ENCODE measurements around the gene PDE11A.
"Not testable (repeated sequence)": the region's sequence is repeated elsewhere in the genome, so short reads cannot be mapped to it uniquely, and the experiment has no call there.

Gene PDE11A

DNA sequence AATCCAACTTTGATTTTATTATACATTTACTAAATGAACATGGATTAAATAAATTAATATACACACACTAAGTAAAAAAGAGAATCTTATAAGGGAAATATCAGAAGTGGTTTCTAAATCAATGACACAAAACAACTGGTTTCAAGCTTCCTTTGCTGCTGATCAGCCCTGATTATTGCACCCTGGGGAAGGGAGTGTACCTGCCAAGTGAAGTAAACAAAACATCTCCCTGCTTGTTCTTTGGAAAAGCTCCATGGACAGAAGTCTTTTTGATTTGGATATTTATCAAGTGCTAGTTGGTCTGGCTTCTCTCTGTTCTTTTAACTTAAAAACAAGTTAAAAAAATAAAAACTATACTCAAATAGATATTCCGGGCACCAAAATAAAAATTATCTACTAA, 190.1 kb downstream of the PDE11A start:
- DNase-seq (ENCODE audit: low read depth in 2 of 2) = no peak

GRCh38 chr2:177881921-177882320, 190.7 kb downstream of the PDE11A start:
- no peak for DNase-seq (ENCODE audit: low read depth in 2 of 2)

GRCh38 chr2:177881008-177881747, 191.4 kb downstream of the PDE11A start:
- no peak for DNase-seq (ENCODE audit: low read depth in 2 of 2)

DNA sequence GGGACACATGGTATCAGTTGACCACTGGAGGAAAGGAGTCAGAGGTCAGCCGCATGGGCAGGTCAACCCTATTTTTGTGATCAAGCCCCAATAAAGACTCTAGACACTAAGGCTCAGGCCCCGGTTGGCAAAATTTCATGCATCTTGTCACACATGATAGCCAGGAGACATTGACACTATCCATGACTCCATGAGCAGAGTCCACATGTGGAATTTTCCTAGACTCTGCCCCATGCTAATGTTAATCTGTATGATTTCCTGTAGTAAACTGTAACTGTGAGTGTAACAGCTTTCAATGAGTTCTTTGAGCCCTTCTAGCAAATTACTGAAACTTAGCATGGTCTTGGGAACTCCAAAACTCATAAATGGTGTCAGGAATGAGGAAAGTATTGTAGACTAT, 192.3 kb downstream of the PDE11A start:
- DNase-seq (ENCODE audit: low read depth in 2 of 2) = no peak

GRCh38 chr2:177876950-177877349, 195.6 kb downstream of the PDE11A start:
- no peak for DNase-seq (ENCODE audit: low read depth in 2 of 2)

- no peak for DNase-seq (ENCODE audit: low read depth in 2 of 2)
Measured at GRCh38 chr2:177874686-177875085, 197.9 kb downstream of the PDE11A start.

DNA sequence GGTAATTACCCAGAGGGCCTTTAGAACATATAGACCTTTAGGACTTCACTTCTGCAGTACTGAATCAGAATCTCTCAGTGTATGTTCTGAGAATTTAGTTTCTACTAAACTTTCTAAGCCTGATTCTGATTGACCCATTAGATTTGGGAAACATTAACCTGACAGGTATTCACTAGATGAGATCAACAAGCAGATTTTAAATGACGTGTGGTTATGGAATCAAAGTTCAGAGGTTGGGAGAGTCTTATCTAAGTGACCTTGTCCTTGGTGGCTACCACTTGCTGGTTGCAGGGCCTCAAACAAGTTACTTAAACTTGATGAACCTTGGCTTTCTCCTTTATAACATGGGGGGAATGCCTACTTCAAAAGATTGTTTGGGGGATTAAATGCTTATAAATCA, 198.7 kb downstream of the PDE11A start:
- no peak for DNase-seq (ENCODE audit: low read depth in 2 of 2)

- DNase-seq (ENCODE audit: low read depth in 2 of 2) = no peak
Measured at GRCh38 chr2:177872286-177872685, 200.3 kb downstream of the PDE11A start.

- no peak for DNase-seq (ENCODE audit: low read depth in 2 of 2)
Measured at GRCh38 chr2:177869912-177870311, 202.7 kb downstream of the PDE11A start.

GRCh38 chr2:177869209-177869608, 203.4 kb downstream of the PDE11A start:
- DNase-seq (ENCODE audit: low read depth in 2 of 2) = no peak

GRCh38 chr2:177868806-177869205, 203.8 kb downstream of the PDE11A start:
- DNase-seq (ENCODE audit: low read depth in 2 of 2) = no peak

- DNase-seq (ENCODE audit: low read depth in 2 of 2) = no peak
Measured at GRCh38 chr2:177857538-177857937, 215.0 kb downstream of the PDE11A start.

DNA sequence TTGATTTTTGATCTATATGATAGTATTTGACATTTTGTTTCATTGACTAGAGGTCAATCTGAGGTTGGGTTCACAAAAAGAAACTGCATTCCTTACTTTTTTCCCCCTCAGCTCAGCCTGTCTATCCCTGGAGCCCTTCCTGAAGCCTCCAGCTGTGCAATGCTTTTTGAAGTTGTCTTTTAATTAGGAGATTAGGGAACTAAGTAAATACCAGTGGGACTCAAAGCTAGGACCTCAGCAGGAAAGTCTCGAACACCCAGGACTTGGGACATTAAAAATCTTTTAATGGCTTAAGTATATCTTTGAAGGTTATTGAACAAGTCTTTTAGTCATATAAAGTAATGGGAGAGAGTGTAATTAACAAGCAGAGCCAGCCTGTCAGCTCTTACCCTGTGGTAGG, 220.2 kb downstream of the PDE11A start:
- no peak for DNase-seq (ENCODE audit: low read depth in 2 of 2)

DNA sequence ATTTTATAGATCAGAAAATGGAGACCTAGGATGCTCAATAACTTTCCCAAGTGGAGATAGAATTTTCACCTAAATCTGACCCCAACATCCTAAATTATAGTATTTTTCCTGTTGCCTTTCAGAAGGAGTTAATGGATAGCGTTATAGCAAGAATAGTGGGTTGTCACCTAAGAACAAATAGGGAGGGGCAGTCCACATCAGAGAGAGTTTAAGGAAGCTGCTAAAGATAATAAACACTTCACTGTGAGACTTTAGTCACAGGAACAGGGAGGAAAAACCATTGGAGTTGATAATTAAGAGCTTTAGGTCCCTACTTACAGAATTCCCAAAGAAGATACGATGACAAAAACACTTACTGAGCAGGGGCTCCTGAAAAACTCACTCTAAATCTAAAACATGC, 229.4 kb downstream of the PDE11A start:
- no peak for DNase-seq (ENCODE audit: low read depth in 2 of 2)

DNA sequence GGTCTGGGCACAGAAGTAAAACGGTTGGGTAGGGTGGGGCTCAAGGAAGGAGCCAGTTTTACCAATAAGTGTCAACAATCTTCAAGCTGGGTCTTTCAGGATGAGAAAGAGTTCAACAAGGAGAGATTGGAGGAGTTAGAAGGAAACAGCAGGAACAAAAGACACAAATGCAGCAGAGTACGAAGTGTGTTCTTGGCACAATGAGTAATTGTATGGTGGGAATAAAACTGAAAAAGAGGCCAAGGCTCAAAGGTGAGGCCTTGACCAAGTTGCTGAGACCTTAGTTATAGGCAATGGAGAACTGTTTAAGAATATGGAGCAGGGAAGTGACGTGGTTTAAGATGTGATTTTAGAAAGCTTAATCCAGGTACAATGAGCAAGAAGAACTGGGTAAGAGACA, 230.3 kb downstream of the PDE11A start:
- no peak for DNase-seq (ENCODE audit: low read depth in 2 of 2)

GRCh38 chr2:177835418-177836204, 237.0 kb downstream of the PDE11A start:
- not testable (repeated sequence) for DNase-seq (ENCODE audit: low read depth in 2 of 2)

GRCh38 chr2:177832611-177833433, 239.8 kb downstream of the PDE11A start:
- DNase-seq (ENCODE audit: low read depth in 2 of 2) = no peak

DNA sequence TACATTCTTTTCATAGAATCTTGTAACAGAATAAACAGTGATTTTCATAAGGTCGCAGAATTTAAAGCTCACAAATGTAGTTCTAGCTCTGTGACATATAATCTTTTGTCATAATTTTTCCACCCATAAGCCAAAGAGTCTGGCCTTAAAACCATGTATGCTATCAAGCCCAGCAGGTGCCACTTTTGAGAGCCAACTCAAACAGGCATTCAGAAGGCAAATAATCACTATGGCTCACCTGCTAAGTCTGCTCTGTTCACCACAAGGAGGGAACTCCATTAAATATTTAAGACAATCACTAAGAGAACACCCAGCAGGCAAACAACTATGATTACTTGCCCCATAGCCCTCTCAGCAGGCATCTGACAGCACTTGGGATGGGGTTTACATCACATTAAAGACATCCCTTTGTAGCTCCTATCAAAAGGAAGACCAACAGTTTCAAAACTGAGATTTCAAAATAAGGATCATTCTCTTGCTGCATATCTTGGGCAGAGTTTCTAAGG, 241.6 kb downstream of the PDE11A start:
- DNase-seq (ENCODE audit: low read depth in 2 of 2) = no peak

GRCh38 chr2:177828557-177828956, 244.0 kb downstream of the PDE11A start:
- no peak for DNase-seq (ENCODE audit: low read depth in 2 of 2)

DNA sequence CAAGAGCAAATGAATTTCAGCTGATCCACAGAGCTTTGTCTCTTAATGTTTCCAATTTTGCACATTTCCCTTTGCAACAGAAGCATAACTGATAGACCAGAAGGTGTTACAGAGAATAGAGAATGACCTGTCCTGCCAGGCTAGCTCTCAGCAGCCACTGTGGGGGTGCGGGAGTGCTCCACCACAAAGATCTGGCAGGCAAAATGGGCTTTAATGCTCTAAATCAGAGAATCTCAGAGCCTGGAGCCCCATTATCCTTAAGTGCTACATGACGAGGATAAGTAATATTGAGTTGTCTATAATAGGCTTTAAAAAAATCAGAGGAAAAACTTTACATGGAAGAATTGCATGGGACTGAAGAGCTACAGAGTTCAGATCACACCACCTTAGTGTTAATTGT, 245.7 kb downstream of the PDE11A start:
- no peak for DNase-seq (ENCODE audit: low read depth in 2 of 2)

- no peak for DNase-seq (ENCODE audit: low read depth in 2 of 2)
Measured at GRCh38 chr2:177822941-177823340, 249.6 kb downstream of the PDE11A start.

GRCh38 chr2:177818412-177818811, 254.2 kb downstream of the PDE11A start:
- DNase-seq (ENCODE audit: low read depth in 2 of 2) = no peak

Data from fibroblast of skin of left biceps (primary cell).